HepG2 (cell line): ENCODE measurements around the gene VWA3A. TPM values are rescaled to one million over a fixed set of nuclear protein-coding genes. Genes with fewer than 3 reads are reported as not detected.

Source experiments
- JUN ChIP-seq: sonication (generic); formaldehyde crosslinking; IDR thresholded peaks from 2 replicates; pipeline ENCODE4 v1.4.0; 2020; ENCODE audit warnings: mild to moderate bottlenecking, missing genetic modification reagents
- KLF16 ChIP-seq, 2 experiments: sonication (generic) in 1 of 2; formaldehyde crosslinking in 1 of 2; IDR thresholded peaks; 2 replicates each; pipeline versions ENCODE4 v1.6.1 to v1.8.0; 2016 to 2023; ENCODE audit warnings: missing genetic modification reagents in 2 of 2, missing compliant biosample characterization in 1 of 2
- MEIS2 ChIP-seq: sonication (generic); formaldehyde crosslinking; IDR thresholded peaks from 2 replicates; pipeline ENCODE4 v1.9.0; 2021; ENCODE audit warnings: mild to moderate bottlenecking, missing genetic modification reagents
- NCOR1 ChIP-seq: fragments of 200-600 bp; sonication (generic); IDR thresholded peaks from 2 replicates; pipeline ENCODE4 v1.7.0; 2017; ENCODE audit warnings: antibody characterized with exemption, low read length, borderline replicate concordance
- NFE2L2 ChIP-seq: fragments of 150-350 bp; IDR thresholded peaks from 2 replicates; pipeline ENCODE4 v1.6.1; 2014; ENCODE audit warnings: low read length
- PRPF4 ChIP-seq: fragments of 200-400 bp; formaldehyde crosslinking; IDR thresholded peaks from 2 replicates; pipeline ENCODE4 v1.6.1; 2016; ENCODE audit warnings: low read length, low read depth; ENCODE audit not compliant: poor library complexity, severe bottlenecking
- SMC3 ChIP-seq: IDR thresholded peaks from 2 replicates; pipeline ENCODE4 v1.6.1; 2011; ENCODE audit warnings: low read length, improper control_type of control experiment
- ZNF3 ChIP-seq: IDR thresholded peaks from 2 replicates; pipeline ENCODE4 v1.7.0; 2017; ENCODE audit warnings: inconsistent platforms
- ZNF552 ChIP-seq: sonication (generic); formaldehyde crosslinking; IDR thresholded peaks from 2 replicates; pipeline ENCODE4 v1.9.0; 2022; ENCODE audit warnings: missing genetic modification reagents, mild to moderate bottlenecking, borderline replicate concordance
- ZNF556 ChIP-seq: sonication (generic); formaldehyde crosslinking; IDR thresholded peaks from 2 replicates; pipeline ENCODE4 v1.4.0; 2020; ENCODE audit warnings: mild to moderate bottlenecking, missing genetic modification reagents, borderline replicate concordance
- ZNF558 ChIP-seq: sonication (generic); formaldehyde crosslinking; IDR thresholded peaks from 2 replicates; pipeline ENCODE4 v1.9.0; 2022; ENCODE audit warnings: mild to moderate bottlenecking, missing genetic modification reagents, borderline replicate concordance
- ZNF572 ChIP-seq: sonication (generic); formaldehyde crosslinking; IDR thresholded peaks from 2 replicates; pipeline ENCODE4 v1.5.1; 2020; ENCODE audit warnings: mild to moderate bottlenecking, missing genetic modification reagents
- ZNF839 ChIP-seq: sonication (generic); formaldehyde crosslinking; IDR thresholded peaks from 2 replicates; pipeline ENCODE4 v1.4.0; 2020; ENCODE audit warnings: missing genetic modification reagents, mild to moderate bottlenecking, borderline replicate concordance
- ZSCAN31 ChIP-seq: sonication (generic); formaldehyde crosslinking; IDR thresholded peaks from 2 replicates; pipeline ENCODE4 v1.5.0; 2020; ENCODE audit warnings: low read depth, mild to moderate bottlenecking, missing genetic modification reagents
- polyA plus RNA-seq, 8 experiments: library from polyadenylated mRNA; depleted of rRNA in 3 of 8; stranded (reverse) in 7 of 8; unstranded in 1 of 8; fragments of >200 nt; fragmentation: Illumina TruSeq in 4 of 8; extraction: Trizol in 4 of 8; gene quantifications; 2 replicates each; pipeline versions ENCODE4 v1.2.1 to v1.2.3, GENCODE V29; 2011 to 2016; ENCODE audit warnings: low read depth in 4 of 8, missing spikeins in 1 of 8, mixed read lengths in 1 of 8; ENCODE audit not compliant: insufficient read depth in 1 of 8
- total RNA-seq, 5 experiments: library from RNA; depleted of rRNA; stranded (reverse); fragments of >200 nt; fragmentation: Illumina TruSeq; extraction: Trizol; gene quantifications; 2 replicates each; pipeline ENCODE4 v1.2.3, GENCODE V29; 2016; ENCODE audit warnings: low read depth in 1 of 5
- TF ChIP-seq, protein P1 (sequence below): sonication (generic); formaldehyde crosslinking; IDR thresholded peaks from 2 replicates; pipeline ENCODE4 v1.9.0; 2021; ENCODE audit warnings: missing genetic modification reagents, borderline replicate concordance
- TF ChIP-seq, protein P2 (sequence below): IDR thresholded peaks from 2 replicates; pipeline ENCODE4 v1.6.1; 2016; ENCODE audit warnings: mild to moderate bottlenecking
- TF ChIP-seq, protein P3 (sequence below): sonication (generic); formaldehyde crosslinking; IDR thresholded peaks from 2 replicates; pipeline ENCODE4 v1.4.0; 2020; ENCODE audit warnings: mild to moderate bottlenecking, missing genetic modification reagents
- TF ChIP-seq, protein P4 (sequence below): sonication (generic); formaldehyde crosslinking; IDR thresholded peaks from 2 replicates; pipeline ENCODE4 v1.4.0; 2020; ENCODE audit warnings: mild to moderate bottlenecking, missing genetic modification reagents, borderline replicate concordance
- TF ChIP-seq, protein P5 (sequence below): sonication (generic); formaldehyde crosslinking; IDR thresholded peaks from 2 replicates; pipeline ENCODE4 v1.4.0; 2020; ENCODE audit warnings: mild to moderate bottlenecking, missing genetic modification reagents
- TF ChIP-seq, protein P6 (sequence below): sonication (generic); formaldehyde crosslinking; IDR thresholded peaks from 2 replicates; pipeline ENCODE4 v1.8.0; 2022; ENCODE audit warnings: mild to moderate bottlenecking, missing genetic modification reagents, borderline replicate concordance

Gene VWA3A
- total and polyA plus RNA-seq, 2 of the 13 experiments (the other 11 are each of a cell fraction or from before 2014, with no cell fraction given), result 0.03 to 0.07 TPM

DNA sequence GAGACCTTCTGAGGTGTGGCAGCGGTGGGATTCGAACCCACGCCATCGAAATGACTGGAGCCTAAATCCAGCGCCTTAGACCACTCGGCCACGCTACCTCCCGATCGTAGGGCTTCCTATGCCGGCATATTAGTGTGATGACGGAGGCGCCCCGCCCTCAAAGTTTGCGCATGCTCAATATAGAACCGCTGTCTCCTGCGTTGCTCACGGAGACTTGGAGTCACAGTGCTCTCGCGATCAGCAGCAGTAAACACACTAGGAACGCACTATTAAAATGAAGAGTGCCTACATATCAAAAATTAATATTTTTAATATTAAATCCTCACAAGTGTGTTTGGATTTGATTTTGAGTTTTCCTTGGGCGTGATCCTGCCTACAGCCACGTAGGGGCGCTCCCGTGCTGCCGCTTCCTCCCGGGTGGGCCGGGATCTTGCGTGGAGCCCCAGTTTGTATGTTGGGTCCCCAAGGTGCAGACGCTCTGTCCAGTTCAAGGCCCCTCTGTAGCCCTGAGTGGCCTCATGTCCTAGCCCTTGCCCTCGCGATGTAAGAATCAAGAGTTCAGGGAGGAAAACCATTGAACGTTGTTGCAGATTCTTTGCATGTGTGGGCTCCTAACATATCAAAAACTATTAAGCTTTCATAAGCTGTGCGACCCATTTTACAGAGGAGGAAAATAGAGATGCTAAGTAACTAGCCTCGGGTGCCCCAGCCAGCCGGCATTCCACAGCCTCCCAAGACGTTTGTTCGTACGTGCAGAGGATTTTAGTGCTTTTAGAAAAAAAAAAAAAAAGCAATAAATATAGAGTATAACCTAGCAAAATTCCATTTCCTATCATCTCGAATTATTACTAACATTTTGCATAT, 103.6 kb downstream of the VWA3A start (continued):
- TF ChIP-seq, protein P1, sequence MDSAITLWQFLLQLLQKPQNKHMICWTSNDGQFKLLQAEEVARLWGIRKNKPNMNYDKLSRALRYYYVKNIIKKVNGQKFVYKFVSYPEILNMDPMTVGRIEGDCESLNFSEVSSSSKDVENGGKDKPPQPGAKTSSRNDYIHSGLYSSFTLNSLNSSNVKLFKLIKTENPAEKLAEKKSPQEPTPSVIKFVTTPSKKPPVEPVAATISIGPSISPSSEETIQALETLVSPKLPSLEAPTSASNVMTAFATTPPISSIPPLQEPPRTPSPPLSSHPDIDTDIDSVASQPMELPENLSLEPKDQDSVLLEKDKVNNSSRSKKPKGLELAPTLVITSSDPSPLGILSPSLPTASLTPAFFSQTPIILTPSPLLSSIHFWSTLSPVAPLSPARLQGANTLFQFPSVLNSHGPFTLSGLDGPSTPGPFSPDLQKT, result peak; percentile 47; the same call in 1 of the 2 replicates
- TF ChIP-seq PRPF4 (peak; percentile 19), SMC3 (peak; percentile 57), ZNF572 (CRISPR knock-in tag) (peak; percentile 73; the same call in 1 of the 2 replicates), JUN (no peak), ZNF3 (CRISPR knock-in tag) (no peak; the same call in 1 of the 2 replicates), ZNF552 (CRISPR knock-in tag) (peak; percentile 86; the same call in 1 of the 2 replicates), NFE2L2 (0 out of 2 replicates have a peak, but pooled peaks have one; percentile 5), NCOR1 (peak; percentile 61; the same call in 1 of the 2 replicates), ZNF556 (peak; percentile 98; the same call in 1 of the 2 replicates), ZNF839 (CRISPR knock-in tag) (peak; percentile 89; the same call in 1 of the 2 replicates), KLF16 (CRISPR knock-in tag; IDR thresholded peaks at IDR 0.05) (peak in 1 of 2 experiments; percentile 100; a peak in 2 of 4 replicates), ZNF558 (CRISPR knock-in tag) (no peak), MEIS2 (CRISPR knock-in tag) (peak; percentile 25; the same call in 1 of the 2 replicates), ZSCAN31 (CRISPR knock-in tag) (peak; percentile 91; the same call in 1 of the 2 replicates)
- TF ChIP-seq, protein P2, sequence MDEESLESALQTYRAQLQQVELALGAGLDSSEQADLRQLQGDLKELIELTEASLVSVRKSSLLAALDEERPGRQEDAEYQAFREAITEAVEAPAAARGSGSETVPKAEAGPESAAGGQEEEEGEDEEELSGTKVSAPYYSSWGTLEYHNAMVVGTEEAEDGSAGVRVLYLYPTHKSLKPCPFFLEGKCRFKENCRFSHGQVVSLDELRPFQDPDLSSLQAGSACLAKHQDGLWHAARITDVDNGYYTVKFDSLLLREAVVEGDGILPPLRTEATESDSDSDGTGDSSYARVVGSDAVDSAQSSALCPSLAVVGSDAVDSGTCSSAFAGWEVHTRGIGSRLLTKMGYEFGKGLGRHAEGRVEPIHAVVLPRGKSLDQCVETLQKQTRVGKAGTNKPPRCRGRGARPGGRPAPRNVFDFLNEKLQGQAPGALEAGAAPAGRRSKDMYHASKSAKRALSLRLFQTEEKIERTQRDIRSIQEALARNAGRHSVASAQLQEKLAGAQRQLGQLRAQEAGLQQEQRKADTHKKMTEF (CRISPR knock-in tag), result peak; percentile 97
- TF ChIP-seq, protein P3, sequence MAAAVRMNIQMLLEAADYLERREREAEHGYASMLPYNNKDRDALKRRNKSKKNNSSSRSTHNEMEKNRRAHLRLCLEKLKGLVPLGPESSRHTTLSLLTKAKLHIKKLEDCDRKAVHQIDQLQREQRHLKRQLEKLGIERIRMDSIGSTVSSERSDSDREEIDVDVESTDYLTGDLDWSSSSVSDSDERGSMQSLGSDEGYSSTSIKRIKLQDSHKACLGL, result no peak
- TF ChIP-seq, protein P4, sequence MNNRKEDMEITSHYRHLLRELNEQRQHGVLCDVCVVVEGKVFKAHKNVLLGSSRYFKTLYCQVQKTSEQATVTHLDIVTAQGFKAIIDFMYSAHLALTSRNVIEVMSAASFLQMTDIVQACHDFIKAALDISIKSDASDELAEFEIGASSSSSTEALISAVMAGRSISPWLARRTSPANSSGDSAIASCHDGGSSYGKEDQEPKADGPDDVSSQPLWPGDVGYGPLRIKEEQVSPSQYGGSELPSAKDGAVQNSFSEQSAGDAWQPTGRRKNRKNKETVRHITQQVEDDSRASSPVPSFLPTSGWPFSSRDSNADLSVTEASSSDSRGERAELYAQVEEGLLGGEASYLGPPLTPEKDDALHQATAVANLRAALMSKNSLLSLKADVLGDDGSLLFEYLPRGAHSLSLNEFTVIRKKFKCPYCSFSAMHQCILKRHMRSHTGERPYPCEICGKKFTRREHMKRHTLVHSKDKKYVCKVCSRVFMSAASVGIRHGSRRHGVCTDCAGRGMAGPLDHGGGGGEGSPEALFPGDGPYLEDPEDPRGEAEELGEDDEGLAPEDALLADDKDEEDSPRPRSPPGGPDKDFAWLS (CRISPR knock-in tag), result no peak
- TF ChIP-seq, protein P5, sequence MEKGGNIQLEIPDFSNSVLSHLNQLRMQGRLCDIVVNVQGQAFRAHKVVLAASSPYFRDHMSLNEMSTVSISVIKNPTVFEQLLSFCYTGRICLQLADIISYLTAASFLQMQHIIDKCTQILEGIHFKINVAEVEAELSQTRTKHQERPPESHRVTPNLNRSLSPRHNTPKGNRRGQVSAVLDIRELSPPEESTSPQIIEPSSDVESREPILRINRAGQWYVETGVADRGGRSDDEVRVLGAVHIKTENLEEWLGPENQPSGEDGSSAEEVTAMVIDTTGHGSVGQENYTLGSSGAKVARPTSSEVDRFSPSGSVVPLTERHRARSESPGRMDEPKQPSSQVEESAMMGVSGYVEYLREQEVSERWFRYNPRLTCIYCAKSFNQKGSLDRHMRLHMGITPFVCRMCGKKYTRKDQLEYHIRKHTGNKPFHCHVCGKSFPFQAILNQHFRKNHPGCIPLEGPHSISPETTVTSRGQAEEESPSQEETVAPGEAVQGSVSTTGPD (CRISPR knock-in tag), result no peak
- TF ChIP-seq, protein P6, sequence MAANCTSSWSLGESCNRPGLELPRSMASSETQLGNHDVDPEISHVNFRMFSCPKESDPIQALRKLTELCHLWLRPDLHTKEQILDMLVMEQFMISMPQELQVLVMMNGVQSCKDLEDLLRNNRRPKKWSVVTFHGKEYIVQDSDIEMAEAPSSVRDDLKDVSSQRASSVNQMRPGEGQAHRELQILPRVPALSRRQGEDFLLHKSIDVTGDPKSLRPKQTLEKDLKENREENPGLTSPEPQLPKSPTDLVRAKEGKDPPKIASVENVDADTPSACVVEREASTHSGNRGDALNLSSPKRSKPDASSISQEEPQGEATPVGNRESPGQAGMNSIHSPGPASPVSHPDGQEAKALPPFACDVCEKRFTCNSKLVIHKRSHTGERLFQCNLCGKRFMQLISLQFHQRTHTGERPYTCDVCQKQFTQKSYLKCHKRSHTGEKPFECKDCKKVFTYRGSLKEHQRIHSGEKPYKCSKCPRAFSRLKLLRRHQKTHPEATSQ, result 0 out of 2 replicates have a peak, but pooled peaks have one; percentile 67
